ENCODE data around the gene NOL4L.

The NOL4L gene

DNA sequence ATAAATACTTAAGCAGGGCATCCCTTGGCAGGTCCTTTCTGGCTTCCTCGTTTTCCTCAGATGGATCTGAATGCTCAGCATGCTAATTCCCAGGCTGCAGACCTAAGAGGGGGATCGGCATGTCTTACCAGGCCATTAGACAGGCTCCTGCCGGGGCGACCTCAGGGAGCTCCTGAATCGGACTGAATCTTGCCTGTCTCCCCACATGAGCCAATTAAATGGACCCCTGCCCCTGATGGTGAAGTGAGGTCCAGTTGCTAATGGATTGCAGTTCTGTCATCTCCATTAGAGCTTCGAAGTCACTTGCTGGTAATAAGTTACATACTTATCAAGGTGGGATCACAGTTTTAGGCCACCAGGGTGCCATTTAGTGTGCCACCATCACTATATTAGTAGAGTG is 51.4 kb downstream of the NOL4L start:
- no peak for TF ChIP-seq JUND (IDR thresholded peaks at IDR 0.05; ENCODE audit: low read depth)
- DNase-seq (ENCODE audit: low read depth in 1 of 2, low spot score in 1 of 2) = no peak
- in situ Hi-C loops (cut with HindIII; ENCODE audit: low pct_unique_long_range_greater_than_20kb, low sequenced_read_pairs) = no loop called here

DNA sequence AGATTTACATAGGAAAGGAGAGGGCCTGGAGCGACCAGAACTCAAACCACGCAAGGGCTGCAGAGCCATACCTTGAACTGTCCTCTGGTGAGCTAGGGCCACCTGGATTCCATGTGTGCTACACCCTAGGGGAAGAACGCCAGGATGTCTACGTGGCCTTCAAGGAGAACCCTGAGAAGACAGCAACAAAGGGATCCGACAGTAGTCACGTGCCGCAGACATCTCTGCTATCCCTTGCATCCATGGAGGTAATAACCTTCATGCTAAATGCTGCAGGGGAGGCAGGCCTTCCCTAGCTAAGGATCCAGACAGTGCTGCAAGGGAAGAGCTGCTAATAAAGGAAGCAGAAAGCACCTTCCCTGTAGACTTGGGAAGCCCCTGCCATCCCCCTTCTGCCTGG is 52.9 kb downstream of the NOL4L start:
- TF ChIP-seq JUND (IDR thresholded peaks at IDR 0.05; ENCODE audit: low read depth) = no peak
- no peak for DNase-seq (ENCODE audit: low read depth in 1 of 2, low spot score in 1 of 2)
- in situ Hi-C loops (cut with HindIII; ENCODE audit: low pct_unique_long_range_greater_than_20kb, low sequenced_read_pairs) = no loop called here

DNA sequence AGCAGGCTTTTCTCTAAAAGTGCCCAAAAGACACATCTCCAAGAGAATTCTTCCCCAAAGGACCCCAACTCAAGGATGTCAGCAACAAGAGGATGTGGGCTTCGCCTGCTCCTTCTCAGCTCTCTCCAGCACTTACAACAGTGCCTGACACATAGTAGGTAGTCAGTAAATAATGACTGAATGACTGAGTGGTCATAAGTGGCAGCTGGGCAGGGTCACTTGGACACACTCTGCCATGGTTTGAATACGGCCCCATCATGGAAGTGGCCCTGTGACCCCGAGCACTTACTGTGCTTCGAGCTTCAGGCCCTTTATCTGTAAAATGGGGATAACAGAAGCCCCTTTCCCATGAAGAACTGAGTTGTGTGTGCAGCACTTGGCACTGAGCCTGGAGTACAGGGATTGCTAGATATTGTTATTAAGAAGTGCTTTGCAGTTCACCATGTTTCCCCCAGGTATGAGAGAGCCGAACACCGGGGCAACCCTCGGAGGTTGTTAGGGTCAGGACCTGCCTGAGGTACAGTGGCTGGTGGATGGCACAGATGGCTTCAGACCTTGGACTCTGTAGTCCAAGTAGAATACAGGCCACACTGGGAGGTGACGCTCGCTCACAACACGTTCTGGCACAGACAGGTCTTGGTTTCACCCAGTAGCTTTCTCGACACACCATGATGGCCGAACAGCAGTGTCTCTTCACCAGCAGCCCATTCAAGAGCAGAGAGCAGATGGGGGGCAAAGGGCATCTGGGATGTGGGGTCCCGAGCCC is 56.0 kb downstream of the NOL4L start:
- no peak for DNase-seq (ENCODE audit: low read depth in 1 of 2, low spot score in 1 of 2)
- no peak for TF ChIP-seq JUND (IDR thresholded peaks at IDR 0.05; ENCODE audit: low read depth)
- in situ Hi-C loops (cut with HindIII; ENCODE audit: low pct_unique_long_range_greater_than_20kb, low sequenced_read_pairs) = no loop called here

DNA sequence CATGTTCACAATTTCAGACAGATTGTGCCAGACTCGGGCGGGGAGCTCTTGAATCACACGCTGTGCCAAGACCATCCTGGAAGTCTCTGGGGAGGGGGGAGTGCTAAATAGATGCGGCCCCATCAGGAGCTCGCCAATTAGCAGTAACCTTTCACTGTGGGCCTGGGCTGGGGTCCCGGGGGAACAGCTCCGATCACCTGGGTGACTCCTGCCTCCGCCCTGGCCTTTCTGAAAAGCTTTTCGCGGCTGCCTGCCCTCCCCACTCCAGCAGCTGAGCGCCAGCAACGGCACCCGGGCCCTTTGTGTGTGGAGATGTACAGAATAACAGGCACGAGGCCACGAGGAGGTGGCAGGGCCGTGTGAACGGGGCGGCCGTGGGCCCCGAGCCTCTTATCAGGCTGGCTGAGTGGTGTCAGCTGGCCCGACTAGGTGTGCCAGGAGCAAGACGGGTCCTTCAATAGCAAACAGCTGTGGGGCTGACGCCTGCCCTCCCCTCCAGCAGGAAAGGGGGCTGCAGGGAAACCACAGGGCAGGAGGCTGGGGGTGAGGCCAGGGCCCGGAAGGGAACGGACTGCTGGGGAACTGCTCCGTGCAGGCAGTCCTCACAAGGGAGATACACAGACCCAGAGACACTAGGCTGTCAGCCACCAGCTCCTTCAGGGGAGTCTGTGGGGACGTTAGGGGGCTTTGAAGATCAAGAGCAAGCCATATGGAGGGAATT is 56.8 kb downstream of the NOL4L start:
- in situ Hi-C loops (cut with HindIII; ENCODE audit: low pct_unique_long_range_greater_than_20kb, low sequenced_read_pairs) = no loop called here
- no peak for TF ChIP-seq JUND (IDR thresholded peaks at IDR 0.05; ENCODE audit: low read depth)
- DNase-seq (ENCODE audit: low read depth in 1 of 2, low spot score in 1 of 2) = no peak

DNA sequence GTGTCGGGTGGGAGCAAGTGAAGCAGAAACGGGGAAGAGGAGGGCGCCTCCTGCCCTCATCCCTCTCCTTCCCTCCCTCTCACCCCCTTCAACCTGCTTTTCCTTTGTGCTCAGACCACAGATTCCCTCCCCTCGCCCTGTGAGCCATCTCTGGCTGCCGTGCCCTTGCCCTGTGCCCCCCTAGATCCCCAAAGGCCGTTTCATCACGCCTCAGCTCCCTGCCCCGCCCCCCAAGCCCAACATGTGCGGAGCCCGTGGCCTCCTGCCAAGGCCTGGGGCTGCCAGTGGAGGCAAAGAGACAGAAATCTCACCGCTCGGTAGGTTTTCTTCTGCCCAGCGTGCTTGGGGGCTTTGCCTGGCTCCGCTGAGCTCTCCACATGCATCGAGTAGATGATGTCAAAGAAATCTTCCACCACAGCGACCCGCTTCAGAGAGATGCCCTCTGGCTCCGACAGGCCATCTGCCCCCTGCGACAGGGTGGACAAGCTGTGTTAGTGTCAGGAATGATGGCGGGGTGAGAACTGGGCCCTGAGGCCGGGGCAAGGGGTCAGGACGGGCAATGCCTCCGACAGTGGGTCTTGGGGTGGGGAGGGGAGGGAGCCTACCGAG is 57.6 kb downstream of the NOL4L start:
- no peak for TF ChIP-seq JUND (IDR thresholded peaks at IDR 0.05; ENCODE audit: low read depth)
- in situ Hi-C loops (cut with HindIII; ENCODE audit: low pct_unique_long_range_greater_than_20kb, low sequenced_read_pairs) = no loop called here
- no peak for DNase-seq (ENCODE audit: low read depth in 1 of 2, low spot score in 1 of 2)

DNA sequence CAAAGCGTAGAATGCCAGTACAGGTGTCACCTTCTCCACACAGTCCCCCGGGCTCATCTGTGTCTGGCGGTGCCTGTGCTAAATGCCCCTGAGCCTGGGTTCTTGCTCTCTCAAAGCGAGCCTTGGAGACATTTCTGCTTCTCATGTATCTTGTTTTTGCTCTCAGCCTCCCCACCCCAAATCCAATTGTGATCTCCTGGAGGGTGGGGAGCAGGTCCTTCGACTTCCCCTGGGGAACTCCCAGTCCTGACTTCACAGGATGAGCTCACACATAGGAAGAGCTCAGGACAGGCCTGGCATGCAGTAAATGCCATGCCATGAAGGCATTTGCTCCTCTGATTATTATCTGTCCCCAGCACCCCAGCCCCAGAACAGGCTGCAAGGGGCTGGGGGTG is 58.1 kb downstream of the NOL4L start:
- TF ChIP-seq JUND (IDR thresholded peaks at IDR 0.05; ENCODE audit: low read depth) = no peak
- in situ Hi-C loops (cut with HindIII; ENCODE audit: low pct_unique_long_range_greater_than_20kb, low sequenced_read_pairs) = no loop called here
- no peak for DNase-seq (ENCODE audit: low read depth in 1 of 2, low spot score in 1 of 2)

DNA sequence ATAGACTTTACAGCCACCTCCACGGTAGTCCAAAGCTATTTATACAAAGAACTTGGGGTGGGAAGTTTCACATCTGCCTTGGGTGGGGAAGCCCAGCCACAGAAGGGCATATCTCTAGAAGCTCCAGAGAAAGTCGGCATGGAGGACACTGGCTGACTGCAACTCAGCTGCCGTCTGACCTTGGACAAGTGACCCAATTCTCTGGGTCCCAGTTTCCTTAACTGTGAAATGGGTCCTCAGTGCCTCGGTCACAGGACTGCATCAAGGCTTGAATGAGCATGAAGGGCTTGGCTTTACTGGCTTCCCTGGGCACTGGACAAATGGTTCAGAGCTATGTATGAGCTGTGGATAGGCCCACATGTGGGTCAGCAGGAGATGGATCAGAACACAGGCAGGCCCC is 58.6 kb downstream of the NOL4L start:
- TF ChIP-seq JUND (IDR thresholded peaks at IDR 0.05; ENCODE audit: low read depth) = no peak
- in situ Hi-C loops (cut with HindIII; ENCODE audit: low pct_unique_long_range_greater_than_20kb, low sequenced_read_pairs) = no loop called here
- no peak for DNase-seq (ENCODE audit: low read depth in 1 of 2, low spot score in 1 of 2)

DNA sequence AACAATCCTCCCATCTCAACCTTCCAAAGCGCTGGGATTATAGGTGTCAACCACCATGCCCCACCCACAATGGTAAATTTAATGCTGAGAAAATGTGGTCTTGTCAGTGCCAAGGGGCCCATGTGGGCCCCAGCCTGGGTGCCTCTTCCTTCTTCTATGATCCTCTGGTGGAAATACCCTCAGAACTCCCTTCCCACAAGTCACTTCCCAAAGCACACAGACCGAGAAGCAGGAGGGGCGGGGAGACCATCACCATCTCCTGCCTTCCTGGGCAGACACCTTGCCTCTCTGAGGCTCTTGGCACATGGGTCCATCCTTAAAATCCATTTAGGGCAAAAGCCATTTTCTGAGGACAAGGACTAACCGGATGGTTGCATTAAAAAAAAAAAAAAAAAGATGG is 59.0 kb downstream of the NOL4L start:
- in situ Hi-C loops (cut with HindIII; ENCODE audit: low pct_unique_long_range_greater_than_20kb, low sequenced_read_pairs) = no loop called here
- DNase-seq (ENCODE audit: low read depth in 1 of 2, low spot score in 1 of 2) = no peak
- TF ChIP-seq JUND (IDR thresholded peaks at IDR 0.05; ENCODE audit: low read depth) = no peak

DNA sequence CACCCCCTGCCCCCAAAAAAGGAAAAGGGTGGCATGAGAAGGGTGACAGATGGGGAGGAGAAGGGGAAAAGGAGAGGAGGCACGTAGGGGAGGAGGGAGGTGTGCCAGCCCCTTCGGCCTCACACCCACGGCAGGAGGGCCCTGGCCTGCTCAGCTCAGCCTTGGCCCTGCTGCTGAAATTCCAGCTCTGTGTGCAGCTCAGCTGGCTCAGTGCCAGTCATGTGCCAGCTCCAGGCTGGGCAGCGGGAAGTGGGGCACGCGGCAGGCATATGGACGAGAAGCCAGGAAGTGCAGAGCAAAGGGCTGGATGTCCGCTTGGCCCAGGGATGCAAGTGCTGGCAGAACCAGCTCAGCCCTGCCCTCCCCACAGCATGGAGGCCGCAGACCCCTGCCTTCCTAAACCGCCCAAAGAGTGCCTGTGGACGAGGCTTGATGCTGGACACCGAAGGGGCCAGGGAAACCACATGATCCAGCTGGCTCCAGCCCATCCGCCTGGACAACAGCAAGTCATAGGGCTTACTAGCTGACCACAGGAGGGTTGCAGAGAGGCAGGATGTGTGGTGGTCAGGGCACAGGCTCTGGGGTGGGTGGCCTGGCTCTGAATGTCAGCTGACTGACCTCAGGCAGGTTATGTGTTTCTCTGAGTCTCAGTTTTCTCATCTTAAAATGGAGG is 60.2 kb downstream of the NOL4L start:
- DNase-seq (ENCODE audit: low read depth in 1 of 2, low spot score in 1 of 2) = no peak
- in situ Hi-C loops (cut with HindIII; ENCODE audit: low pct_unique_long_range_greater_than_20kb, low sequenced_read_pairs) = no loop called here
- no peak for TF ChIP-seq JUND (IDR thresholded peaks at IDR 0.05; ENCODE audit: low read depth)

DNA sequence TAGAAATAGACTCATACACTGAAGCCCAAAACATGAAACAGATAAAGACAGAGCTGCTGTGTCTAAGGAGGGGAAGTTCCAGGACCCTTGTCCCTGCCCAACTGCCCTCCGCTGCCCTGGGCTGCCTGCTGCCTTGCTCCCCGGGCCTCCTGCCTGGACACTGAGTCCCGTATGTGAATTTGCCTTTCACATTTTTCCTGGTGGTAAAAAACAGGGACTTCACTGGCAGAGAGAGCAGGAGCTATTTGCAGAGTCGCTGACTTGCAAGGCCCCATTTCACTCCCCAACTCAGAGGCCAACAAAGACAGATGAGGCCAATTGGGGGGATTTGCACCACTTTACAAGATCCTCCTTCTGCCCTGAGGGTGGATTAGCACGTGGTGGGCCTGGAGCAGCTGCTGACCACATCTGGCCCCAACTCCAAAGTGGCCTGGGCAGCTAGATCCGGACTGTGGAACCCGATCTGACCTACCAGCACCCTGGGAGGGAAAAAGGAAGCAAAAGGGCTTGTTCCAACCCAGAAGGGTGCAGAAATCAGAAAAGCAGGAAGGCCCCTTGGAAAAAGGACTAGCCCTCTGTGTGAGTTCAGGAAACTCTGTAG is 61.4 kb downstream of the NOL4L start:
- in situ Hi-C loops (cut with HindIII; ENCODE audit: low pct_unique_long_range_greater_than_20kb, low sequenced_read_pairs) = no loop called here
- no peak for TF ChIP-seq JUND (IDR thresholded peaks at IDR 0.05; ENCODE audit: low read depth)
- DNase-seq (ENCODE audit: low read depth in 1 of 2, low spot score in 1 of 2) = no peak

DNA sequence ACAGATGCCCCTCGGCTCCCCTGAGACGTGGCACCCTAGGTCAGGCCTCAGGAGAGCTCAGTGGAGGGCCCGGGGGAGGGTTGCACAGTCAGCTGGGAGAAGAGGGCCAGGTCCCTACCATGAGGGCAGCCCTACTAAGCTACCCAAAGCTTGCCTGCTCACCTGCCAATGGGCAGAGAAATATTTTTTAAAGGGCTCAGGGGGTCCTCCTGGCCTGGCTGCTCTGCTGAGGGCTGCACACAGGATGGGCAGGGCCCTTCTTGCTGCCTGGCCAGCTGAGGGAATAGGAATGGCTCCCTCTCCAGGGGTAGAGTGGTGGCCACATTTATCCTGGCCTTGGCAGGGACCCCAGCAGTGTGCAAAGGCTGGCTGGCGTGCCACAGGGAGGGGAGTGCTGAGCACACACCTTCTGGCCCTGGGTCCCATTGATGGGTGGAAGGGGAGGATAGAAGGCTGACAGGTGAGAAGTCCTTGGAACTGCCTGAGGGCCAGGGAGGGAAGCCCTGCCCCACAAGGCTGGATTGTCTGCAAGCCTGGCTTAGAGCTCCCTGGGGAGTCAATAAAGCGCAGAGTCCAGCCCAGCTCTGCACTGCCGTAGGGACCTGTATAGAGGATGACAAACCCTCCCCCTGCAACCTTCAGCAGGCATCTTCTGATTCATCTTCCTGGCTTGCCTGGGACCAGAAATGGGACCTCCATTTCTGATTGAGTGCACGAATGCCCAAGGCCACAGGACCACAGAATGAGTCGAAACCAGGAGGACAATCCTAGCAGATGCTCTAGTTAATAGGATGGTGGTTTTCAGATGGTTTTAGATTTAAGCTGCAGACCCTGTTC is 62.1 kb downstream of the NOL4L start:
- TF ChIP-seq JUND (IDR thresholded peaks at IDR 0.05; ENCODE audit: low read depth) = no peak
- no peak for DNase-seq (ENCODE audit: low read depth in 1 of 2, low spot score in 1 of 2)
- in situ Hi-C loops (cut with HindIII; ENCODE audit: low pct_unique_long_range_greater_than_20kb, low sequenced_read_pairs) = no loop called here

DNA sequence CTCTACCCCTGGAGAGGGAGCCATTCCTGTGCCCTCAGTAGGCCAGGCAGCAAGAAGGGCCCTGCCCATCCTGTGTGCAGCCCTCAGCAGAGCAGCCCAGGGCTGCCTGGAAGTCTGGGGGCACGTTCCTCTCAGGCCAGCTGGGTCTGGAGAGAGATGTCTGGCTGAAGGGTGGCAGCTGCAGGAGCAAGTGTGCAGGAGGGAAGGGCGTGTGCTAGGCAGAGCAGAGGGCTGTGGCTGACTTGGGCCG is 62.7 kb downstream of the NOL4L start:
- no peak for TF ChIP-seq JUND (IDR thresholded peaks at IDR 0.05; ENCODE audit: low read depth)
- in situ Hi-C loops (cut with HindIII; ENCODE audit: low pct_unique_long_range_greater_than_20kb, low sequenced_read_pairs) = no loop called here
- DNase-seq (ENCODE audit: low read depth in 1 of 2, low spot score in 1 of 2) = no peak

All from T47D (cell line).